Esophagus squamous epithelium (tissue), 5 donors: ENCODE measurements around the gene MRPL51. TPM values are rescaled to one million over a fixed set of nuclear protein-coding genes. Genes with fewer than 3 reads are reported as not detected.

ENCODE experiments used
- DNase-seq: peaks from one replicate; lab custom pipeline; 2025; lab: John Stamatoyannopoulos, UW
- H3K27ac ChIP-seq, 4 donors: fragments of 200-600 bp; sonication (generic); one replicate each; pipeline ENCODE4 v1.5.1; 2016 to 2019; ENCODE audit warnings: mild to moderate bottlenecking in 1 of 4
- H3K27me3 ChIP-seq, 4 donors: fragments of 200-600 bp; sonication (generic); 1 replicate in 3 of 4; 2 replicates in 1 of 4; pipeline versions ENCODE4 v1.5.1 to v1.6.0; 2017 to 2021; ENCODE audit warnings: antibody characterized with exemption in 1 of 4
- H3K36me3 ChIP-seq, 3 donors: fragments of 200-600 bp; sonication (generic); one replicate each; pipeline ENCODE4 v1.5.1; 2016 to 2019
- H3K4me1 ChIP-seq, 3 donors: fragments of 200-600 bp; sonication (generic); one replicate each; pipeline ENCODE4 v1.5.1; 2017 to 2019
- H3K4me3 ChIP-seq, 4 donors: fragments of 200-600 bp; sonication (generic); 1 replicate in 3 of 4; 2 replicates in 1 of 4; pipeline ENCODE4 v1.5.1; 2016 to 2019; ENCODE audit warnings: mild to moderate bottlenecking in 2 of 4, moderate library complexity in 1 of 4
- H3K9me3 ChIP-seq, 3 donors: fragments of 200-600 bp; sonication (generic); one replicate each; pipeline ENCODE4 v1.5.1; 2016 to 2019
- POLR2A ChIP-seq, 4 donors: fragments of 450-650 bp; IDR thresholded peaks; one replicate each; pipeline ENCODE4 v1.6.1; 2017; ENCODE audit warnings: antibody characterized with exemption in 4 of 4, mild to moderate bottlenecking in 4 of 4, moderate library complexity in 3 of 4
- WGBS, 2 donors: methylation state at CpG; one replicate each; pipeline ENCODE4 v1.1.5; 2018; 5-methylcytosine and 5-hydroxymethylcytosine counted together
- intact Hi-C: fragments of 100-400 bp; cut with DNase I; formaldehyde crosslinking; loops from one replicate; pipeline ENCODE4 v1.15.0; 2022
- total RNA-seq, 4 donors: library from RNA; depleted of rRNA; stranded (reverse); fragments of >200 nt; gene quantifications; one replicate each; pipeline ENCODE4 v1.1.0, GENCODE V29; 2016
- TF ChIP-seq, protein P1 (sequence below), 6 experiments: fragments of 450-650 bp in 4 of 6; fragments of 200-600 bp in 2 of 6; sonication (generic) in 2 of 6; IDR thresholded peaks; one replicate each; pipeline ENCODE4 v1.5.1; 2016 to 2019; ENCODE audit warnings: antibody characterized with exemption in 6 of 6, mild to moderate bottlenecking in 4 of 6, moderate library complexity in 4 of 6
- donor health status: DM: yes; HTN: yes; CAD: no.

Gene MRPL51
- total RNA-seq, 4 donors from 2014 or later: 36.3 to 95.5 (median 72.6) TPM

DNA sequence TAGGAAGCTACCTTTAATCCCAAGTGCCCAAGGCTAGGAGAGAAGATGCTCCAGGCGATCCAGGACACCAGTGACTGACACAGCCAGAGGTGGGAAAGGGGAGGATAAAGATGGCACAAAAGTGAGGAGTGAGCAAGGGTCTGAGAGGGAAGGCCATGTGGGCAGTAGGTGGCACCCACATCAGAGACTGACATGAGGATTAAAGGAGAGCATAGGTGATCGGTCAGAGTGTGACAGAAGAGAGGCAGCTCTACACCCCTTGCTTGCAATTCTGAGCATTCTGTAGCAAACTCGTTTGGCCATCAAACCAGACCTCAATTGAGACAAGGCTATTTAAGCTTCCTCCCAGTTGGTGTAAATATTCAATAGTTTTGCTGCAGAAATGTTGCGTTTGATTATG lies 49.0 kb downstream of the MRPL51 start:
- DNase-seq: no peak
- TF ChIP-seq, protein P1, sequence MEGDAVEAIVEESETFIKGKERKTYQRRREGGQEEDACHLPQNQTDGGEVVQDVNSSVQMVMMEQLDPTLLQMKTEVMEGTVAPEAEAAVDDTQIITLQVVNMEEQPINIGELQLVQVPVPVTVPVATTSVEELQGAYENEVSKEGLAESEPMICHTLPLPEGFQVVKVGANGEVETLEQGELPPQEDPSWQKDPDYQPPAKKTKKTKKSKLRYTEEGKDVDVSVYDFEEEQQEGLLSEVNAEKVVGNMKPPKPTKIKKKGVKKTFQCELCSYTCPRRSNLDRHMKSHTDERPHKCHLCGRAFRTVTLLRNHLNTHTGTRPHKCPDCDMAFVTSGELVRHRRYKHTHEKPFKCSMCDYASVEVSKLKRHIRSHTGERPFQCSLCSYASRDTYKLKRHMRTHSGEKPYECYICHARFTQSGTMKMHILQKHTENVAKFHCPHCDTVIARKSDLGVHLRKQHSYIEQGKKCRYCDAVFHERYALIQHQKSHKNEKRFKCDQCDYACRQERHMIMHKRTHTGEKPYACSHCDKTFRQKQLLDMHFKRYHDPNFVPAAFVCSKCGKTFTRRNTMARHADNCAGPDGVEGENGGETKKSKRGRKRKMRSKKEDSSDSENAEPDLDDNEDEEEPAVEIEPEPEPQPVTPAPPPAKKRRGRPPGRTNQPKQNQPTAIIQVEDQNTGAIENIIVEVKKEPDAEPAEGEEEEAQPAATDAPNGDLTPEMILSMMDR (IDR thresholded peaks at IDR 0.05): no peak
- TF ChIP-seq POLR2A (IDR thresholded peaks at IDR 0.05): no peak
- peaks cover 0 to 35% (median 0%) of the 10 kb centered on the region in 3 donors for H3K36me3 ChIP-seq
- no peak overlapping the region for H3K4me3 ChIP-seq
- peaks cover 0 to 14% (median 0%) of the 10 kb centered on the region in 3 donors for H3K4me1 ChIP-seq
- WGBS, 2 donors: 61 to 72% methylated on average over 4 of the region's 4 CpGs
- intact Hi-C loops: no loop called here
- H3K9me3 ChIP-seq: no peaks in the 10 kb centered on the region
- H3K27ac ChIP-seq: no peak overlapping the region
- H3K27me3 ChIP-seq: no peaks in the 10 kb centered on the region

DNA sequence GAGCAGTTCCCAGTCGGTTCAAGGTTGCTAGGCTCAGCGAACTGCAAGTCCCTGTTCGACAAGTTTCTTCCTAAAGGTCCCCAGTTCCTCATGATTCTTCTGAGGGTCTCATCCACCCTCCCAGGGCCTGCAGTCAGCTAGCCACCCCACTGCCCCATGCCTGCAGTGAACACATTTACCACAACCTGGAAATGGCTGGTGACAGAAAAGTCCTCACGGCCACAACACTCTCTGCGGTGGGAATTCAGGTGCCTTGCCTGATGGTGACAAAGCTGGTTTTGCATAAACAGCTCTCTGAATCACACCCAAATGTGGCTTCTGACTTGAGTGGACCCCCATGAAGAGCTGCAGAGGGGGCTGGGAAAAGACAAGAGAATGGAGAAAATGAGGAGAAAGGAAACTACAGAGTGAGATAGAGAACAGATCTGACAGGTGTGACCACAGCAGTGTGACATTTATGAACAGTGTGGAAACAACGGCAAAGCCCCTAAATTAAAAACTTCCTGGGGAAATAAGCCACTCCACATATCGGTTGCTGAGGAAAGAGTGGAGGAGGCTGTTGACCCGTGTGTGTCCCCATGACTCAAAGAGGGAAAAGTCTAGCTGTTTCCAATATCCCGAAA lies 49.6 kb downstream of the MRPL51 start:
- H3K4me3 ChIP-seq: no peak overlapping the region
- no peak for DNase-seq
- TF ChIP-seq POLR2A (IDR thresholded peaks at IDR 0.05): no peak
- TF ChIP-seq, protein P1 (IDR thresholded peaks at IDR 0.05): no peak
- H3K36me3 ChIP-seq: peaks cover 0 to 35% (median 0%) of the 10 kb centered on the region in 3 donors
- H3K4me1 ChIP-seq: peaks cover 0 to 14% (median 0%) of the 10 kb centered on the region in 3 donors
- H3K9me3 ChIP-seq: no peaks in the 10 kb centered on the region
- H3K27me3 ChIP-seq: no peaks in the 10 kb centered on the region
- no peak overlapping the region for H3K27ac ChIP-seq
- 57 to 68% methylated on average over 4 to 9 of the region's 9 CpGs for WGBS, 2 donors
- intact Hi-C loops: no loop called here

DNA sequence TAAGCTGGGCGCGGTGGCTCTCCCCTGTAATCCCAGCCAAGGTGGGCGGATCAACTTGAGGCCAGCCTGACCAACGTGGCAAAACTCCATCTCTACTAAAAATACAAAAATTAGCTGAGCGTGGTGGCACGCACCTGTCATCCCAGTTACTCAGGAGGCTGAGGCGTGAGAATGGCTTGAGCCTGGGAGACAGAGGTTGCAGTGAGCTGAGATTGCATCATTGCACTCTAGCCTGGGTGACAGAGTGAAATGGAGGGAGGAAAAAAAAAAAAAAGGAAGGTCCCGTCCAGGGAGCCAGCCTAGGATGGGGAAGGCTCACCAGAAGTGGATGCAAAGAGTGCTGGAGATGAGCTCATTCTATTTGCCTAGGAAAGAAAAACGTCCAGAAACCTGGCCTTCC lies 50.2 kb downstream of the MRPL51 start:
- no peak overlapping the region for H3K27ac ChIP-seq
- H3K4me3 ChIP-seq: no peak overlapping the region
- no peaks in the 10 kb centered on the region for H3K9me3 ChIP-seq
- 78 to 84% methylated on average over 8 of the region's 9 CpGs for whole genome bisulfite sequencing, 2 donors
- no peaks in the 10 kb centered on the region for H3K27me3 ChIP-seq
- DNase-seq: no peak
- intact Hi-C loops: no loop called here
- TF ChIP-seq, protein P1 (IDR thresholded peaks at IDR 0.05): no peak
- no peak for TF ChIP-seq POLR2A (IDR thresholded peaks at IDR 0.05)
- peaks cover 0 to 10% (median 0%) of the 10 kb centered on the region in 3 donors for H3K4me1 ChIP-seq
- peaks cover 0 to 31% (median 0%) of the 10 kb centered on the region in 3 donors for H3K36me3 ChIP-seq

Other genes starting within 250 kb of the MRPL51 start
- gene PLEKHG6, start 182.6 kb downstream of the MRPL51 start, total RNA-seq: 10 to 100 TPM; 13.9 to 61.7 (median 29.2) TPM
- gene TNFRSF1A, start 151.2 kb downstream of the MRPL51 start, total RNA-seq: 100 to 1,000 TPM; 121 to 190 (median 134) TPM
- gene SCNN1A, start 117.7 kb downstream of the MRPL51 start, total RNA-seq: 100 to 1,000 TPM in 3 of 4 donors, 10 to 100 TPM in 1; 88.9 to 266 (median 111) TPM
- gene LTBR, start 109.1 kb downstream of the MRPL51 start, total RNA-seq: 100 to 1,000 TPM in 3 of 4 donors, 10 to 100 TPM in 1; 98.2 to 171 (median 136) TPM
- gene CD27, start 48.3 kb downstream of the MRPL51 start, total RNA-seq: 1 to 10 TPM in 3 of 4 donors, under 1 TPM in 1; 0.49 to 4.2 (median 2.9) TPM
- 10 to 100 TPM in 3 of 4 donors, 1 to 10 TPM in 1; 7.7 to 25.6 (median 18.2) TPM for gene TAPBPL, start 41.2 kb downstream of the MRPL51 start, total RNA-seq
- gene VAMP1, start 22.6 kb downstream of the MRPL51 start, total RNA-seq: 1 to 10 TPM; 1.2 to 9.1 (median 5.1) TPM
- 10 to 100 TPM; 25.6 to 73.2 (median 55.9) TPM for gene NCAPD2, start 840 bp upstream of the MRPL51 start, total RNA-seq
- gene GAPDH, start 41.3 kb upstream of the MRPL51 start, total RNA-seq: 1,000 to 10,000 TPM; 2,526 to 4,151 (median 3,597) TPM
- 1 to 10 TPM in 3 of 4 donors, under 1 TPM in 1; 0.76 to 7.4 (median 2.7) TPM for gene IFFO1, start 62.8 kb upstream of the MRPL51 start, total RNA-seq
- gene NOP2, start 75.0 kb upstream of the MRPL51 start, total RNA-seq: 10 to 100 TPM; 36.0 to 51.9 (median 48.2) TPM
- gene CHD4, start 114.1 kb upstream of the MRPL51 start, total RNA-seq: 100 to 1,000 TPM; 116 to 165 (median 127) TPM
- 10 to 100 TPM; 12.8 to 46.0 (median 17.4) TPM for gene LPAR5, start 142.7 kb upstream of the MRPL51 start, total RNA-seq
- gene ACRBP, start 154.2 kb upstream of the MRPL51 start, total RNA-seq: 1 to 10 TPM in 2 of 4 donors, under 1 TPM in 1, not detected in 1; 0.35 to 4.0 (median 3.2) TPM
- 10 to 100 TPM in 3 of 4 donors, 1 to 10 TPM in 1; 8.3 to 37.0 (median 26.9) TPM for gene ING4, start 169.9 kb upstream of the MRPL51 start, total RNA-seq
- gene ZNF384, start 196.1 kb upstream of the MRPL51 start, total RNA-seq: 10 to 100 TPM; 19.6 to 36.2 (median 26.8) TPM
- gene PIANP, start 207.6 kb upstream of the MRPL51 start, total RNA-seq: under 1 TPM in 2 of 4 donors, not detected in 2; 0.11 to 0.19 TPM
- gene COPS7A, start 230.8 kb upstream of the MRPL51 start, total RNA-seq: 10 to 100 TPM; 39.6 to 57.5 (median 49.1) TPM